RWPE1 (cell line): ENCODE data around the gene WDR11.
A peak's percentile ranks its signal among the peaks of the same experiment; 100 is the strongest.
"Not testable (repeated sequence)": the region's sequence is repeated elsewhere in the genome, so short reads cannot be mapped to it uniquely, and the experiment has no call there.

Source experiments
- CTCF ChIA-PET: fragments of 350-600 bp; sonication (Branson Sonifier 250); formaldehyde crosslinking; extraction: SDS; loops from one replicate; lab custom pipeline; 2021; lab: Yijun Ruan, JAX
- POLR2A ChIA-PET: fragments of 400-600 bp; formaldehyde crosslinking; extraction: SDS; loops from one replicate; lab custom pipeline; 2020; ENCODE audit warnings: antibody characterized with exemption; ENCODE audit not compliant: low non-redundant PET; lab: Yijun Ruan, JAX
- DNase-seq: peaks from one replicate; pipeline ENCODE4 v3.0.0; 2012; ENCODE audit warnings: low spot score
- H3K27ac ChIP-seq: fragments of 450-650 bp; 2 replicates; pipeline ENCODE4 v1.5.1; 2017
- CTCF ChIP-seq: fragments of 450-650 bp; conservative IDR thresholded peaks from 2 replicates; pipeline ENCODE4 v1.5.1; 2017; ENCODE audit warnings: low read depth, mild to moderate bottlenecking

The WDR11 gene

DNA sequence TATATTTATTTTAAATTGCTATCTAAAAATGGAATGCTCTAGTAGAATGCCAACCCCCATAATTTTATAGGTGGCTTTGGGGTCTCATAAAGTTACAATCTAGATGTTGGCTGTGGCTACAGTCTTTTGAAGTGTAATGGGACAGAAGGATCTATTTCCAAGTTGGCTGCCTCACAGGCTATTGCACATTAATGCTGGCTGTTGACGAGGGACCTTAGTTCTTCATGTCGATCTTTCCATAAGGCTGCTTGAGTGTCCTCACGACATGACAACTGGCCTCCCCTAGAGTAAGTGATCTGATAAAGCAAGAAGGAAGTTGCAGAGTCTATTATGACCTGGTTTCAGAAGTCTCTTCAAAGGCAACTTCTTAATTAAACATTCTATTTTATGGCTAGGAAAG lies 36.3 kb downstream of the WDR11 start:
- POLR2A ChIA-PET, result no interaction called here
- TF ChIP-seq CTCF, result no peak
- H3K27ac ChIP-seq, result no peak overlapping the region
- CTCF ChIA-PET, result no interaction called here
- DNase-seq, result no peak

DNA sequence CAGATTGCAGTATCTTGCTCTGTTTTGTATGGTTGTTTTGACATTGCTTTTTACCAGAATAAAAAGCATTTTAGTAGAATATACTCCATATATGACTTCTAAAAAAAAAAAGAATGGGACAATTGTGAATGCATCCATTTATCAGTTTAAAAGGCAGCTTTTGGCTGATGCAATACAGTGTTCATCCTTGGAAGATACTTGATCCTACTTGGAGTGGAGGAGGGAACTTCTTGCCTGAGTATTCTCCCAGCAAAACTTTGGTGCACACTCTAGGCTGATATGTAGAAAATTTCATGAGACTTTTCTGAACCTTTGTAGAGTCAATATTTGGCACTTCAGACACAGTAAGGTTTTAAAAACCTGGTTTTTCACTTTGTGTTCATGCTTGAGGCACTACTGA lies 40.2 kb downstream of the WDR11 start:
- no peak overlapping the region for H3K27ac ChIP-seq
- no peak for TF ChIP-seq CTCF
- ChIA-PET CTCF (interaction anchor here (0.6 kb wide), 1 partner anchor 1014 kb away, joined by 8 read pairs; no protein-coding TSS in a partner anchor), POLR2A (interaction anchor here (0.5 kb wide), 1 partner anchor 853 kb away, joined by 6 read pairs; no protein-coding TSS in a partner anchor)
- DNase-seq, result no peak

DNA sequence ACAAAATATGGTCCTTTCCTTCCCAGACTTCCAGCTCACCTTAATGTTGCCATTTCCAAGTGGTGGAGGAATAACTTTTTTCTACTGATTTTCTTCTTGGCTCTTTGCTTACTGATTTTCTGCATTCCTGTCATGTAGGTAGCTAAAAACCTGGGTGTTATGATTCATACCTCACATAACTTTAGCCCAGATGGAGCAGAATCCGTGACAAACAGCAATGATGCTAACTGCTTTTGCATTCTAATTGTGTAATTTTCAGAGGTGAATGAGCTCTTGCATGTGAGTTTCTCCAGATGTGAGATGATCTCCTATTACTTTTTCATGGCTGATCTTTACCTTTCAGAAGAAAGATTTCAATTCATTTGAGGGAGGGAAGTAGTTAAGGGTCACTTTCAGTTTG lies 43.4 kb downstream of the WDR11 start:
- CTCF ChIA-PET, result interaction anchor here (0.6 kb wide), 1 partner anchor 96 kb away, joined by 3 read pairs; no protein-coding TSS in a partner anchor
- POLR2A ChIA-PET, result no interaction called here
- H3K27ac ChIP-seq, result no peak overlapping the region
- DNase-seq, result no peak
- no peak for TF ChIP-seq CTCF

GRCh38 chr10:120897343-120897742 lies 46.2 kb downstream of the WDR11 start:
- TF ChIP-seq CTCF, result no peak
- H3K27ac ChIP-seq, result no peak overlapping the region
- POLR2A ChIA-PET, result no interaction called here
- CTCF ChIA-PET, result no interaction called here
- DNase-seq, result no peak

- ChIA-PET CTCF (no interaction called here), POLR2A (no interaction called here)
- no peak for TF ChIP-seq CTCF
- no peak overlapping the region for H3K27ac ChIP-seq
- DNase-seq, result no peak
Observed at GRCh38 chr10:120905268-120905667, 54.1 kb downstream of the WDR11 start.

DNA sequence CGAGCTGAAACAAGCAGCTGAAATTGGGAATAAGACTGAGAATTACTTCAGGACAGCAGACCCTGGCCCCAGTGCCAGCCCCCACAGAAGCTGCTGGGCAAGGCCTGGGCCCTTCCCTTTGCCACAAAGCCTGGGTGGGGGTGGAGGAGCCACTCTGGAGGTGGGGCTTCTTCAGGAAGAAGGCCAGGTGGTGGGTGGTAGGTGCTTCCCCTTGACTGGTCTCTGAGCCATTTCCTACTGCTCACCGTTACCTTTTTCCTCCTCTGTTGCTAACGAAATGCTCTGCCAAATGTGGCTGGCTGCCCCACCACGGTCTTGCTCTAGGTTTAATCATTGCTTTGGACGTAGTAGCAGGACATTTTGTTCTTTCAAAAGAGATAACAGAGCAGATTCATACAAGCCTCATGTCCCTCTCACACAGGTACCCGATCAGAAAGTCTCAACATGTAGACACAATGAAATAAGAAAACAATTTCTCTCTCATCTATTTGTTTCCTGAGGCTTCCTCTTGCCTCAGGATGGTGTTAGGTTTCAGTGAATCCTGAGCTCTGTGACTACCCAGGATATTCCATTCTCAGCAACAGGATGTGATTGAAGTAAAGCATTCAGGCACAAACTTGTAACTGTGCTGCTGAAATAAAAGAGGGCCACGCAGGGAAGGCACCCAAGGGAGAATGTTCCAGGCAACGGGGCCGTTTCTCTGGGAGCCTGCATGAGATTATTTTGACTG lies 66.5 kb downstream of the WDR11 start:
- ChIA-PET CTCF (no interaction called here), POLR2A (interaction anchor here (0.7 kb wide), 1 partner anchor 173 kb away, joined by 3 read pairs; no protein-coding TSS in a partner anchor)
- TF ChIP-seq CTCF, result no peak
- DNase-seq, result peak; percentile 32
- H3K27ac ChIP-seq, result peak overlapping the region; percentile 80

GRCh38 chr10:120923886-120924285 lies 72.7 kb downstream of the WDR11 start:
- H3K27ac ChIP-seq, DNase-seq, POLR2A ChIA-PET: not testable (repeated sequence)
- CTCF ChIA-PET, result interaction anchor here (0.6 kb wide), 1 partner anchor 133 kb away, joined by 4 read pairs; no protein-coding TSS in a partner anchor
